Vagina (tissue), 2 donors: ENCODE data around the gene TUBB1.

ENCODE experiments used
- CTCF ChIP-seq, 3 experiments: fragments of 450-650 bp in 2 of 3; fragments of 200-600 bp in 1 of 3; sonication (generic) in 1 of 3; IDR thresholded peaks; one replicate each; pipeline ENCODE4 v1.5.1; 2017 to 2019; ENCODE audit warnings: antibody characterized with exemption in 3 of 3, mild to moderate bottlenecking in 2 of 3, moderate library complexity in 2 of 3
- POLR2A ChIP-seq, 2 donors: fragments of 450-650 bp; IDR thresholded peaks; one replicate each; pipeline ENCODE4 v1.6.1; 2017; ENCODE audit warnings: antibody characterized with exemption in 2 of 2, mild to moderate bottlenecking in 2 of 2, moderate library complexity in 2 of 2
- POLR2AphosphoS5 ChIP-seq, 2 donors: sonication (generic); formaldehyde crosslinking; IDR thresholded peaks; one replicate each; pipeline ENCODE4 v1.9.0; 2017; ENCODE audit warnings: antibody characterized with exemption in 2 of 2, mild to moderate bottlenecking in 2 of 2, low read depth in 1 of 2; ENCODE audit not compliant: insufficient read depth in 1 of 2

GRCh38 chr20:59048681-59049030 lies 29.4 kb downstream of the TUBB1 start:
- TF ChIP-seq POLR2AphosphoS5 (IDR thresholded peaks at IDR 0.05; ENCODE audit: insufficient read depth in 1 of 2, low read depth in 1 of 2) (no peak), CTCF (IDR thresholded peaks at IDR 0.05) (no peak), POLR2A (IDR thresholded peaks at IDR 0.05) (no peak)
